22Rv1 (cell line): Measurements from ENCODE around the gene IGSF9.

Source experiments
- H3K27ac ChIP-seq: fragments of 450-650 bp; 2 replicates; pipeline ENCODE4 v1.5.1; 2017
- CTCF ChIP-seq: fragments of 450-650 bp; IDR thresholded peaks from 2 replicates; pipeline ENCODE4 v1.5.1; 2017; ENCODE audit warnings: mild to moderate bottlenecking
- ZFX ChIP-seq: fragments of 450-650 bp; IDR thresholded peaks from 2 replicates; pipeline ENCODE4 v1.6.1; 2017; ENCODE audit warnings: antibody characterized with exemption, borderline replicate concordance

The IGSF9 gene

DNA sequence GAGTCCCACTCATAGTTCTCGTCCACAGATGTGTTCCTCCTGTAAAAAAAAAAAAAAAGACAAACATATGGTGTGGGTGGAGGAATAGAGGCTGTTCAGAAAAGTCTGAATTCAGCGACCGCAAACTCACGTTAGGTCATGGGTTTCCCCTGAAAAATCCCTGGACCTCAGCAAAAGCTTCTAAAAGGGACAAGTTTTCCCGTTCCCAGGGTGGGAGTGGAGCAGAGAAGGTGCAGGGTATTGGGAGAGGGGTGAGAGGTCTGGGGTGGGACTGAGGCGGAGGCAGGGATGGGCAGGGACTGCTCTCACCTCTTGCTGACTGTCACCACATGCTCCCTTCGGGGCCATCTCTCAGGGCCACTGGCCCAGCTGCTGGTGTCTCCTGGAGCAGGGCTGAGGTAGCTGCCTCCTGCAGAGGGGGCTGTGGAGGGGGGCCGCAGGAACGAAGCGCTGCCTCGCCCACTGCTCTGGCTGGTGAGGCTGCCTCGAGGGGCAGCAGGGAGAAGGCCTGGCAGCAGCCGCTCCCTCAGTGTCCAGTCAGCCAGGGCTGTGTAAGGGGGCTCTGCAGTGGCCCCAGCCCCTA is 17.5 kb downstream of the IGSF9 start:
- TF ChIP-seq CTCF (no peak), ZFX (no peak)
- H3K27ac ChIP-seq, result no peak overlapping the region

GRCh38 chr1:159927211-159927848 is 18.1 kb downstream of the IGSF9 start:
- TF ChIP-seq ZFX (no peak), CTCF (no peak)
- peak overlapping the region; percentile 95; the same call in 1 of the 2 replicates for H3K27ac ChIP-seq

GRCh38 chr1:159925719-159926078 is 19.7 kb downstream of the IGSF9 start:
- TF ChIP-seq CTCF (no peak), ZFX (no peak)
- H3K27ac ChIP-seq, result peak overlapping the region; percentile 95

DNA sequence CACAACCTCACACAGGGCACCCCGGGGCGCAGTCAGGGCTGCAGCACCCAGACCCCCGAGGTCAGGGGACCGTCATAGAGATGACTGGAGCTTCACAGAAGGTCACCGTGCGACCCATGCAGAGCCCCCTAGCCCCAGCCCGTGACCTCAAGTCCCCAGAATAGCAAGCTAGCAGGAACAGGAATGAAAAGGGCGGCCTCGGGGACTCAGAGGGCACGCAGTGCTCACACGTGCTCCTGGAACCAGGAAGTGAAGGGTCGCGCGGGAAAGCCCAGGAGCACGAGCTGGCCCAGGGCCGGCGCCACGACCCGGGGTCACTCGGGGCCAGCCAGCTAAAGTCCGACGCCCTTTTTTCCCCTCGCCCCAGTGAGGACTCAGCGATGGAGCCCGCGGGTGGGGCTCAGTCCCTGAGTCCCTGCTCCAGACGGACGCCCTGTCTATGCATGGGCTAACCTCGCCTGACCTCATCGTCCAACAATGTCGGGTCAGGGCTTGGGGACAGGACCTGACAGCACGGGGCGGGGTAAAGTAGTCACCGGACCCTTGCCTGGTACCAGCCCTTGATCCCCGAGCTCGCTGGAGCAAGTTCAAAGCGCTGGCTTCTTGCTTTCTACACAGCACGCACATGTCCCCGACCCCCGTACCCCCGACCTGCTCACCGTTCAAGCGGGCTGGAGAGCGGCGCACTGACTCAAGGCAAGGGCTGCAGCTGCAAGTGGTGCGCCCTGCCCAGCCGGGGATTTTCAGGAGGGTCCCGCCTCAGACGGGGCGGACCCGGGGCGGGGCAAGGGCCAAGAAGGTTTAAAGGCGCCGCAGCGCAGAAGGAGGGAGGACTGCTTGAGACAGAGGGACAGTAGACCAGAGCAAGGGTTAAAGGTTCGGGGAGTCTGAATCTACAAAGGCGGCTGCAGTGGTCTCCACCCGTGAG is 20.4 kb downstream of the IGSF9 start, which contains the start of gene TAGLN2:
Gene TAGLN2, minus strand, starts transcription at position 717 of the 928 bp plus-strand sequence. CDS start 4,998 bp downstream, outside the sequence.
- peak within 1 kb of the TSS; percentile 95 for H3K27ac ChIP-seq
- TF ChIP-seq ZFX, result no peak

- H3K27ac ChIP-seq, result peak overlapping the region; percentile 95
- TF ChIP-seq CTCF, result peak; percentile 17
- TF ChIP-seq ZFX, result no peak
These were observed 21.2 kb downstream of the IGSF9 start for GRCh38 chr1:159924025-159924790.

- TF ChIP-seq ZFX (no peak), CTCF (no peak)
- peak overlapping the region; percentile 95 for H3K27ac ChIP-seq
These were observed 22.0 kb downstream of the IGSF9 start for GRCh38 chr1:159923203-159924024.
